ENCODE measurements around the gene ZNF254. TPM values are rescaled to one million over a fixed set of nuclear protein-coding genes. Genes with fewer than 3 reads are reported as not detected.

The ZNF254 gene
- total and polyA plus RNA-seq, 2 of the 4 experiments (the other 2 are of a cell fraction) = 4.4 to 8.8 TPM

- DNase-seq = peak; percentile 47
- H2BK120ac ChIP-seq (ENCODE audit: low read depth, low read length) = no peak overlapping the region
- H4K20me1 ChIP-seq (ENCODE audit: insufficient read depth, low read length) = no peaks in the 10 kb centered on the region
- H3K4me2 ChIP-seq (ENCODE audit: low read depth, low read length) = no peak overlapping the region
- TF ChIP-seq FOS (IDR thresholded peaks at IDR 0.05; ENCODE audit: low read depth, low read length) (peak; percentile 24; the same call in 1 of the 2 replicates), CHD1 (IDR thresholded peaks at IDR 0.05; ENCODE audit: low read depth, low read length) (no peak), CTCF (conservative IDR thresholded peaks at IDR 0.05; ENCODE audit: low read depth, low read length) (no peak)
- H3K56ac ChIP-seq (ENCODE audit: extremely low read depth, insufficient read depth, low read length) = no peak overlapping the region
- H3K4ac ChIP-seq (ENCODE audit: low read depth, low read length) = no peak overlapping the region
- H3K9ac ChIP-seq (ENCODE audit: low read depth, low read length) = no peak overlapping the region
- no peak overlapping the region for H2BK5ac ChIP-seq (ENCODE audit: low read depth, low read length, poor library complexity, severe bottlenecking)
- H3K4me3 ChIP-seq (ENCODE audit: insufficient read depth, low read depth, low read length) = no peak overlapping the region
- no peak overlapping the region for H2BK20ac ChIP-seq (ENCODE audit: low read depth, low read length)
- H3K9me3 ChIP-seq (ENCODE audit: control insufficient read depth, insufficient read depth, low read length) = no peaks in the 10 kb centered on the region
- H3K9me1 ChIP-seq (ENCODE audit: insufficient read depth, low read length) = peaks cover 12% of the 10 kb centered on the region; the same call in 1 of the 2 replicates
- H2AFZ ChIP-seq (replicated peaks; ENCODE audit: low read length, poor library complexity) = no peak overlapping the region
- intact Hi-C loops (cut with micrococcal nuclease) (no loop called here), dilution Hi-C loops (cut with HindIII; ENCODE audit: low sequenced_read_pairs, unreplicated experiment) (no loop called here), in situ Hi-C loops (cut with MboI; ENCODE audit: low sequenced_read_pairs) (no loop called here)
- no peaks in the 10 kb centered on the region for H3K27me3 ChIP-seq (ENCODE audit: control insufficient read depth, insufficient read depth, low read length)
- H3K23ac ChIP-seq (ENCODE audit: low read depth, low read length) = no peak overlapping the region
- ChIA-PET CTCF (no interaction called here), POLR2A (ENCODE audit: unreplicated experiment) (no interaction called here)
- H3K79me1 ChIP-seq (ENCODE audit: low read depth in 1 of 2, low read length in 2 of 2) = peaks cover 18 to 21% of the 10 kb centered on the region in 2 experiments
- H3K18ac ChIP-seq (ENCODE audit: low read depth, low read length) = no peak overlapping the region
- peaks cover 37% of the 10 kb centered on the region for H3K36me3 ChIP-seq (ENCODE audit: control insufficient read depth, insufficient read depth, low read length)
- no peak overlapping the region for H4K8ac ChIP-seq (ENCODE audit: low read depth in 2 of 2, low read length in 2 of 2)
- H2BK15ac ChIP-seq (ENCODE audit: low read depth, low read length) = no peak overlapping the region
- no peak overlapping the region for H2AK9ac ChIP-seq (replicated peaks; ENCODE audit: low read depth, low read length, poor library complexity)
- WGBS, 2 experiments (ENCODE audit: extremely low coverage in 2 of 2, insufficient read length in 1 of 2) = 100% methylated on average over 1 of the region's 3 CpGs; no CpG with 5 or more reads in 1 of the 2 experiments
- no peaks in the 10 kb centered on the region for H3K4me1 ChIP-seq (ENCODE audit: control insufficient read depth, insufficient read depth, low read length)
- no peak overlapping the region for H3K14ac ChIP-seq (replicated peaks; ENCODE audit: low read depth, low read length)
- no peak overlapping the region for H4K91ac ChIP-seq (ENCODE audit: insufficient read depth, low read depth, low read length)
- H2AK5ac ChIP-seq (ENCODE audit: low read depth, low read length) = no peak overlapping the region
- no peak overlapping the region for H4K5ac ChIP-seq (ENCODE audit: low read depth, low read length)
- peak; percentile 68 for ATAC-seq (ENCODE audit: low read depth)
- no TSS peak for BruUV-seq (replicated peaks)
- H3K27ac ChIP-seq (ENCODE audit: insufficient read depth, low read length) = no peak overlapping the region
Measured at GRCh38 chr19:24069905-24070657, 16.9 kb upstream of the ZNF254 start.

Data from IMR-90 (cell line).